GM21390 (cell line): ENCODE data around the gene IL25.
"Not testable (repeated sequence)": the region's sequence is repeated elsewhere in the genome, so short reads cannot be mapped to it uniquely, and the experiment has no call there.

Source experiments
- ATAC-seq: cut with Tn5 transposase; IDR thresholded peaks from one replicate; pipeline ENCODE4 v1.9.1; 2021; ENCODE audit not compliant: unreplicated experiment

Gene IL25

GRCh38 chr14:23371865-23372264 is 744 bp upstream of the IL25 start:
- no peak for ATAC-seq

DNA sequence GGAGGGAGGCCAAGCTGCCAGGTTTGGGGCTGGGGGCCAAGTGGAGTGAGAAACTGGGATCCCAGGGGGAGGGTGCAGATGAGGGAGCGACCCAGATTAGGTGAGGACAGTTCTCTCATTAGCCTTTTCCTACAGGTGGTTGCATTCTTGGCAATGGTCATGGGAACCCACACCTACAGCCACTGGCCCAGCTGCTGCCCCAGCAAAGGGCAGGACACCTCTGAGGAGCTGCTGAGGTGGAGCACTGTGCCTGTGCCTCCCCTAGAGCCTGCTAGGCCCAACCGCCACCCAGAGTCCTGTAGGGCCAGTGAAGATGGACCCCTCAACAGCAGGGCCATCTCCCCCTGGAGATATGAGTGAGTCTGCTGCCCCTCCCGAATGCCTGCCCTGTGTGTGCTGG is 432 bp downstream of the IL25 start:
- no peak for ATAC-seq

GRCh38 chr14:23375527-23376251 is 3.1 kb downstream of the IL25 start:
- no peak for ATAC-seq

- ATAC-seq = no peak
Measured at GRCh38 chr14:23376482-23377197, 4.0 kb downstream of the IL25 start, which contains the start of gene CMTM5. CMTM5 (plus strand) TSS chr14:23377046; CDS start chr14:23377252, 206 bp downstream.

DNA sequence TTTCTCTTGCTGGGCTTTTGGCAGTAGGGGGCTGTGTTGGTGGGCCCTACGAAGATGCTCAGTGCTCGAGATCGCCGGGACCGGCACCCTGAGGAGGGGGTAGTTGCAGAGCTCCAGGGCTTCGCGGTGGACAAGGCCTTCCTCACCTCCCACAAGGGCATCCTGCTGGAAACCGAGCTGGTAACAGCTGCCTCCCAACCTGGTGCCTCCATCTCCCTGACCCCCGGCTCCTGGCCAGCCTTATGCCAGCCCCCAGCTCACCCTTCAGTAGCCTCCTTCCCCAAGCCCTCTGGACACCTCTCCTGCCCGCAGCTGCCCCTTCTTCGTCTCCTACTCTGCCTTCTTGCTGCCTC is 4.6 kb downstream of the IL25 start:
- ATAC-seq = no peak

- no peak for ATAC-seq
Measured at GRCh38 chr14:23377573-23378563, 5.3 kb downstream of the IL25 start.

GRCh38 chr14:23378612-23379220 is 6.1 kb downstream of the IL25 start:
- ATAC-seq = no peak

- ATAC-seq = no peak
Measured at GRCh38 chr14:23379366-23380196, 7.0 kb downstream of the IL25 start.

GRCh38 chr14:23380197-23380914 is 7.7 kb downstream of the IL25 start:
- ATAC-seq = no peak

DNA sequence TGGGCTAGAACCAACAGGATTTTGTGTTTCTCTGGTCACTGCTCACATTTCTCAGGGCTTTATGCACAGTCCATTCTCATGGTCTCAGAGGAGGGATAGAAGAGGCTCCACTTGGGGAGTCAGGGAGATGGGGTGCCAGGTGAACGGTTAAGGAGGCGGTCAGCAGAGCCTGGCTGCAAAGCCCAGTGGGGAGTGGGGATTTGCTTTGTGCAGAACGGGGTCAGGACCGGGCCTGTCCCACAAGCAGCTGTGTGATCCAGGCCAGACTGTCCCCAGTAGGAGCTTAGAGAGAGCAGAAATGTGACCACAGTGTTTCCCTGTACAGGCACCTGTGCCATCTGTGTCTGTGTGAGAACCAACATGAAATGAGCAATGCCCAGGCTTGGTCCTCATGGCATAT is 8.4 kb downstream of the IL25 start:
- ATAC-seq = no peak

GRCh38 chr14:23381871-23382270 is 9.3 kb downstream of the IL25 start:
- no peak for ATAC-seq

- no peak for ATAC-seq
Measured at GRCh38 chr14:23382276-23382675, 9.7 kb downstream of the IL25 start.

GRCh38 chr14:23382731-23383440 is 10.3 kb downstream of the IL25 start:
- ATAC-seq = no peak

DNA sequence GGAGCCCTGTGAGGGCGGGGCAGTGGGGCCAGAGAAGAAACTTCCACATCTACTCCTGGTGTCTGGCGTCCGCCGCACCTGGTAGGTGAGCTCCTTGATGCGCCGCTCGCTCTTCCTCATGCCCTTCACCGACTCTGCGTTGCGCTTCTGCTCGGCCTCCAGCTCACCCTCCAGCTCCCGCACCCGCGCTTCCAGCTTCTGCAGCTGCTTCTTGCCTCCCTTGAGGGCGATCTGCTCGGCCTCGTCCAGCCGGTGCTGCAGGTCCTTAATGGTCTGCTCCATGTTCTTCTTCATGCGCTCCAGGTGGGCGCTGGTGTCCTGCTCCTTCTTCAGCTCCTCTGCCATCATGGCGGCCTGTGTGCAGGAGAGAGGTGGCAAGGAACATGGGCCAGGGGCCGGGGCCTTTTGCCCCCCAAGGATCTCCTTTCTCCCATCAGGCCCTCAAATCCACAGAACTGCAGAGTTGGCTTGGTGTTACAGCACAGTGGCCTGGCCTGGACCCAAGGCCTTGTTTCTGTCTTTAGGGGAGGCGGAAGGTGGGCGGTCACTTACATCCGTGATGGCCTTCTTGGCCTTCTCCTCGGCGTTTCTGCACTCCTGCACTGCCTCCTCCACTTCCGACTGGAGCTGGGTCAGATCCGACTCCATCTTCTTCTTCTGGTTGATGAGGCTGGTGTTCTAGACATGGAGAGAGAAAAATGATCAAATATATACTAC is 11.9 kb downstream of the IL25 start:
- ATAC-seq = no peak

DNA sequence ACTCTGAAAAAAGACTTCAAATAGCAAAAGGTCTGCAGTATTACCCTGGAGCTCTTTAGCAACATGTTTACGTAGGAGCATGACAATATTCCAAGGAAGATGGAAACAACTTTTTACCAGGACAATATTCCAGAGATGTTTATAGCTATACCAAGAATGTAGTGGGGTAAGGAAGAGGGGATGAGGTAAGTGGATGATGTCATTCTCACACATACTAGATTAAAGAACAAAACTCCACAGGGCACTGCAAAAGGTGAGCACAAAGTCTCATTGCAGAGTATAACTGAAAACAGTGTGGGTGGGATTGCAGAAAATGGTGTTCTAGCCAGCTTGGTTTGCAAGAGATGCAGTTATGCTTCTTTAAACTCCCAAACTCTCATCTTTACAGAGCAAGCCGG is 12.6 kb downstream of the IL25 start:
- no peak for ATAC-seq

DNA sequence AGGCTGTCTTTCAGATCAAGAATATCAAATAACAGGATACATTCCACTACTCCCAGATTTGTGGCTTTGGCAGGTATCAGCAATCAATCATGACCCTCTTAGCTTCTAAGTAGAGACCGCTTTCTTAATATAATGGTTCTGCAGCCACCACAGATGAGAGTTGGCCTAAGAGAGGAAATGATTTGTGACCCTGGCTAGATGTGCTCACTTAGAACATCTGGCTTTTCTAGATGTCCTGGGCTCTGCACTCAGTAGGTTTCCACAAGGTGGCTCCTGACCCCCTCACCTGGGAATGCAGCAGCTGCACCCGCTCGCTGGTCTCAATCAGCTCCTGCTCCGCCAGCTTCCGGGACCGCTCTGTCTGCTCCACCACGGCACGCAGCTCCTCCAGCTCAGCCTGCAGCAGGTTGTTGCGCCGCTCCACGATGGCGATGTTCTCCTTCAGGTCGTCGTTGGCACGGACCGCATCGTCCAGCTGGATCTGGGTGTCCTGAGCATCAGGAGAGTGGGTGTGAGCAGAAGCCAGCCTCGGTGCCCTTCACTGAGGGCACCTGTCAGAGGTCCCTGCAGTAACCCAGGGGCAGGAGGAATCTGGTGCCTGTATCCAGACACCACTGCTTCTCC is 13.1 kb downstream of the IL25 start:
- ATAC-seq = no peak

GRCh38 chr14:23386266-23386657 is 13.7 kb downstream of the IL25 start:
- ATAC-seq = not testable (repeated sequence)

DNA sequence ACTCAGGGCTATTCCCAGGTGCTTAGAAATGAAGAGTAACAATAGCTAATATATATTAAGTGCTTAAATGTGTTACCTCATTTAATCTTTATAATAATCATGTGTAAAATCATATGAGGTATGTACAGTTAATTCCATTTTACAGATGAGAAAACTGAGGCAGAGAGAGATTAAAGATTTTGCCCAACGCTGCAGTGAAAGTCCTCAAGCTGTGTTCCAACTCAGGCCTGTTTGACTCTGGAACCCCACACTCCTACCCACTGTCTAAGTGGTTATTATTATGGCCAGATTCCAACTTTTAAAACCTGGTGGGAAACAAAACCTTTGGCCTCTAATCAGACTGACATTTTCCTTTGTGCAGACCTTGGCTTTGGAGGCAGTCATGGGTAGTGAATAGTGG is 14.4 kb downstream of the IL25 start:
- ATAC-seq = no peak
